Fibroblast of lung (primary cell): ENCODE measurements around the gene RACGAP1. TPM values are rescaled to one million over a fixed set of nuclear protein-coding genes. Genes with fewer than 3 reads are reported as not detected.

Experiments used
- DNase-seq, 2 donors: peaks; one replicate each; pipeline versions ENCODE4 v3.0.0 to v3.0.0-alpha.2; 2010; ENCODE audit warnings: low read depth in 2 of 2
- H2AFZ ChIP-seq: 2 replicates; pipeline ENCODE4 v1.5.1; 2012; ENCODE audit warnings: low read length, control low read depth, inconsistent platforms
- H3K27ac ChIP-seq: 2 replicates; pipeline ENCODE4 v1.5.1; 2011; ENCODE audit warnings: low read length, control low read depth; ENCODE audit not compliant: insufficient read depth
- H3K27me3 ChIP-seq: 2 replicates; pipeline ENCODE4 v1.5.1; 2011; ENCODE audit warnings: mild to moderate bottlenecking, low read length; ENCODE audit not compliant: control insufficient read depth, insufficient read depth
- H3K36me3 ChIP-seq: 2 replicates; pipeline ENCODE4 v1.5.1; 2011; ENCODE audit warnings: low read length; ENCODE audit not compliant: control insufficient read depth, insufficient read depth
- H3K4me1 ChIP-seq: 2 replicates; pipeline ENCODE4 v1.5.1; 2011; ENCODE audit warnings: low read length; ENCODE audit not compliant: control insufficient read depth, insufficient read depth; ENCODE audit errors: extremely low read depth
- H3K4me2 ChIP-seq: 2 replicates; pipeline ENCODE4 v1.5.1; 2011; ENCODE audit warnings: low read length, control low read depth; ENCODE audit not compliant: insufficient read depth; ENCODE audit errors: extremely low read depth
- H3K4me3 ChIP-seq, 4 experiments: fragments of 200-600 bp in 1 of 4; sonication (generic) in 1 of 4; replicated peaks in 1 of 4; 2 replicates each; pipeline ENCODE4 v1.5.1; 2011 to 2016; ENCODE audit warnings: low read length in 4 of 4, low read depth in 3 of 4, mild to moderate bottlenecking in 3 of 4, control low read depth in 2 of 4, inconsistent platforms in 1 of 4, mixed read lengths in 1 of 4; ENCODE audit not compliant: insufficient read depth in 1 of 4; ENCODE audit errors: control extremely low read depth in 1 of 4
- H3K79me2 ChIP-seq: 2 replicates; pipeline ENCODE4 v1.5.1; 2012; ENCODE audit warnings: mild to moderate bottlenecking, low read length, inconsistent platforms; ENCODE audit not compliant: control insufficient read depth, insufficient read depth
- H3K9ac ChIP-seq: 2 replicates; pipeline ENCODE4 v1.5.1; 2011; ENCODE audit warnings: mild to moderate bottlenecking, low read length, control low read depth; ENCODE audit not compliant: insufficient read depth
- H3K9me3 ChIP-seq: 2 replicates; pipeline ENCODE4 v1.5.1; 2012; ENCODE audit warnings: low read depth, low read length; ENCODE audit not compliant: control insufficient read depth, insufficient read depth
- H4K20me1 ChIP-seq: 2 replicates; pipeline ENCODE4 v1.5.1; 2011; ENCODE audit warnings: low read length; ENCODE audit not compliant: control insufficient read depth, insufficient read depth; ENCODE audit errors: extremely low read depth
- CTCF ChIP-seq, 2 donors: IDR thresholded peaks in 1 of 2; conservative IDR thresholded peaks in 1 of 2; 1 replicate in 1 of 2; 2 replicates in 1 of 2; pipeline ENCODE4 v1.5.1; 2011 to 2012; ENCODE audit warnings: low read length in 2 of 2, control low read depth in 1 of 2, inconsistent platforms in 1 of 2, low read depth in 1 of 2, mild to moderate bottlenecking in 1 of 2
- EZH2 ChIP-seq: IDR thresholded peaks from 2 replicates; pipeline ENCODE4 v1.5.1; 2012; ENCODE audit warnings: low read length, control low read depth, mild to moderate bottlenecking; ENCODE audit errors: missing control alignments
- polyA plus RNA-seq, 2 donors: library from polyadenylated mRNA; depleted of rRNA in 1 of 2; stranded (reverse) in 1 of 2; unstranded in 1 of 2; fragments of >200 nt; gene quantifications; 2 replicates each; pipeline ENCODE4 v1.2.1, GENCODE V29; 2011 to 2012; ENCODE audit warnings: missing spikeins in 1 of 2
- total RNA-seq: library from RNA; depleted of rRNA; stranded (reverse); fragments of >200 nt; gene quantifications from 2 replicates; pipeline ENCODE4 v1.2.1, GENCODE V29; 2014

RACGAP1 gene
- total and polyA plus RNA-seq, 2 donors (not counting 1 experiment from before 2014, with no cell fraction given): 22.9 to 38.1 TPM

GRCh38 chr12:50072198-50072907 is 47.1 kb upstream of the RACGAP1 start:
- no peak overlapping the region for H3K4me3 ChIP-seq
- H2AFZ ChIP-seq: no peak overlapping the region
- no peaks in the 10 kb centered on the region for H3K79me2 ChIP-seq
- H4K20me1 ChIP-seq: no peaks in the 10 kb centered on the region
- H3K36me3 ChIP-seq: no peaks in the 10 kb centered on the region
- peaks cover 3% of the 10 kb centered on the region for H3K4me1 ChIP-seq
- H3K4me2 ChIP-seq: no peak overlapping the region
- no peaks in the 10 kb centered on the region for H3K9me3 ChIP-seq
- no peaks in the 10 kb centered on the region for H3K27me3 ChIP-seq
- H3K27ac ChIP-seq: no peak overlapping the region
- no peak overlapping the region for H3K9ac ChIP-seq
- TF ChIP-seq EZH2: no peak
- no peak for TF ChIP-seq CTCF (conservative IDR thresholded peaks at IDR 0.05 in 1 of 2, IDR thresholded peaks at IDR 0.05 in 1 of 2; ENCODE audit: low read depth in 1 of 2, low read length in 2 of 2)
- no peak for DNase-seq

GRCh38 chr12:50070314-50071060 is 45.2 kb upstream of the RACGAP1 start:
- no peaks in the 10 kb centered on the region for H3K36me3 ChIP-seq
- no peaks in the 10 kb centered on the region for H3K9me3 ChIP-seq
- H3K9ac ChIP-seq: no peak overlapping the region
- TF ChIP-seq CTCF (conservative IDR thresholded peaks at IDR 0.05 in 1 of 2, IDR thresholded peaks at IDR 0.05 in 1 of 2; ENCODE audit: low read depth in 1 of 2, low read length in 2 of 2) (peak; percentile 96 to 97), EZH2 (no peak)
- no peaks in the 10 kb centered on the region for H4K20me1 ChIP-seq
- H2AFZ ChIP-seq: peak overlapping the region; percentile 79
- no peaks in the 10 kb centered on the region for H3K27me3 ChIP-seq
- DNase-seq: peak; percentile 68 to 91
- H3K4me3 ChIP-seq: no peak overlapping the region
- peaks cover 6% of the 10 kb centered on the region for H3K4me1 ChIP-seq
- H3K79me2 ChIP-seq: no peaks in the 10 kb centered on the region
- H3K4me2 ChIP-seq: no peak overlapping the region
- H3K27ac ChIP-seq: no peak overlapping the region

- no peak for DNase-seq
- H2AFZ ChIP-seq: no peak overlapping the region
- no peaks in the 10 kb centered on the region for H3K9me3 ChIP-seq
- no peak overlapping the region for H3K4me3 ChIP-seq
- H4K20me1 ChIP-seq: no peaks in the 10 kb centered on the region
- H3K4me1 ChIP-seq: peaks cover 3% of the 10 kb centered on the region
- H3K79me2 ChIP-seq: no peaks in the 10 kb centered on the region
- H3K4me2 ChIP-seq: no peak overlapping the region
- no peak overlapping the region for H3K9ac ChIP-seq
- H3K36me3 ChIP-seq: no peaks in the 10 kb centered on the region
- no peak overlapping the region for H3K27ac ChIP-seq
- no peak for TF ChIP-seq EZH2
- TF ChIP-seq CTCF (conservative IDR thresholded peaks at IDR 0.05 in 1 of 2, IDR thresholded peaks at IDR 0.05 in 1 of 2; ENCODE audit: low read depth in 1 of 2, low read length in 2 of 2): no peak
- H3K27me3 ChIP-seq: no peaks in the 10 kb centered on the region
Measured at GRCh38 chr12:50069539-50069938, 44.2 kb upstream of the RACGAP1 start.
